Liver (tissue), 9 donors: Measurements from ENCODE around the gene ABTB2. TPM values are rescaled to one million over a fixed set of nuclear protein-coding genes. Genes with fewer than 3 reads are reported as not detected.

Source experiments
- DNase-seq: peaks from one replicate; pipeline ENCODE4 v3.0.0-alpha.2; 2017; ENCODE audit warnings: low spot score
- H3K27ac ChIP-seq, 2 donors: one replicate each; pipeline ENCODE4 v1.7.0; 2013; ENCODE audit warnings: inconsistent platforms in 2 of 2, low read length in 2 of 2, control low read depth in 1 of 2, low read depth in 1 of 2, mild to moderate bottlenecking in 1 of 2
- H3K27me3 ChIP-seq, 4 donors: one replicate each; pipeline versions ENCODE4 v1.6.1 to v1.7.0; 2013; ENCODE audit warnings: low read length in 3 of 4, inconsistent platforms in 1 of 4, mild to moderate bottlenecking in 1 of 4, moderate library complexity in 1 of 4; ENCODE audit not compliant: control insufficient read depth in 4 of 4, insufficient read depth in 4 of 4
- H3K36me3 ChIP-seq, 4 donors: one replicate each; pipeline versions ENCODE4 v1.6.1 to v1.7.0; 2013; ENCODE audit warnings: low read length in 3 of 4, mild to moderate bottlenecking in 3 of 4, low read depth in 1 of 4, moderate library complexity in 1 of 4; ENCODE audit not compliant: control insufficient read depth in 4 of 4, insufficient read depth in 3 of 4
- H3K4me1 ChIP-seq, 4 donors: one replicate each; pipeline versions ENCODE4 v1.6.1 to v1.7.0; 2013; ENCODE audit warnings: low read length in 3 of 4, mild to moderate bottlenecking in 3 of 4, moderate library complexity in 1 of 4; ENCODE audit not compliant: control insufficient read depth in 4 of 4, insufficient read depth in 4 of 4
- H3K4me3 ChIP-seq, 3 donors: one replicate each; pipeline versions ENCODE4 v1.6.1 to v1.7.0; 2013; ENCODE audit warnings: low read length in 3 of 3, control low read depth in 1 of 3, low read depth in 1 of 3, mild to moderate bottlenecking in 1 of 3
- H3K9ac ChIP-seq, 2 donors: one replicate each; pipeline ENCODE4 v1.7.0; 2013; ENCODE audit warnings: low read length in 2 of 2, mild to moderate bottlenecking in 2 of 2, moderate library complexity in 2 of 2, control low read depth in 1 of 2, low read depth in 1 of 2
- H3K9me3 ChIP-seq, 4 donors: one replicate each; pipeline versions ENCODE4 v1.6.1 to v1.7.0; 2013; ENCODE audit warnings: low read length in 3 of 4; ENCODE audit not compliant: control insufficient read depth in 4 of 4
- ATF3 ChIP-seq: IDR thresholded peaks from 2 replicates; pipeline ENCODE4 v1.6.1; 2016; ENCODE audit warnings: antibody characterized with exemption
- EGR1 ChIP-seq, 2 donors: IDR thresholded peaks; 2 replicates each; pipeline ENCODE4 v1.6.1; 2016 to 2018; ENCODE audit warnings: antibody characterized with exemption in 2 of 2, low read depth in 2 of 2
- FOXA1 ChIP-seq: IDR thresholded peaks from 2 replicates; pipeline ENCODE4 v1.6.1; 2016; ENCODE audit warnings: antibody characterized with exemption
- FOXA2 ChIP-seq: IDR thresholded peaks from 2 replicates; pipeline ENCODE4 v1.6.1; 2016; ENCODE audit warnings: antibody characterized with exemption
- HNF4A ChIP-seq, 2 donors: conservative IDR thresholded peaks; 2 replicates each; pipeline ENCODE4 v1.6.1; 2016; ENCODE audit warnings: antibody characterized with exemption in 2 of 2, mild to moderate bottlenecking in 2 of 2
- JUND ChIP-seq, 2 donors: IDR thresholded peaks; 2 replicates each; pipeline ENCODE4 v1.6.1; 2016; ENCODE audit warnings: antibody characterized with exemption in 2 of 2
- RAD21 ChIP-seq, 2 donors: IDR thresholded peaks; 2 replicates each; pipeline ENCODE4 v1.6.1; 2016; ENCODE audit warnings: antibody characterized with exemption in 2 of 2, mild to moderate bottlenecking in 2 of 2
- RXRA ChIP-seq, 2 donors: IDR thresholded peaks; 2 replicates each; pipeline ENCODE4 v1.6.1; 2017 to 2018; ENCODE audit warnings: antibody characterized with exemption in 2 of 2, mild to moderate bottlenecking in 1 of 2
- SP1 ChIP-seq: IDR thresholded peaks from 2 replicates; pipeline ENCODE4 v1.6.1; 2018; ENCODE audit warnings: antibody characterized with exemption, mild to moderate bottlenecking
- YY1 ChIP-seq: IDR thresholded peaks from 2 replicates; pipeline ENCODE4 v1.6.1; 2016; ENCODE audit warnings: antibody characterized with exemption, mild to moderate bottlenecking
- WGBS: extraction: QIAGEN DNeasy Blood & Tissue Kit; methylation state at CpG from one replicate; pipeline ENCODE4 v1.1.7; 2013; 5-methylcytosine and 5-hydroxymethylcytosine counted together
- polyA plus RNA-seq, 2 donors: library from polyadenylated mRNA; stranded (reverse) in 1 of 2; unstranded in 1 of 2; fragments of 200-250 nt in 1 of 2; fragments of >200 nt in 1 of 2; fragmentation: Nextera tagmentation in 1 of 2; extraction: Ambion mirVana in 1 of 2; gene quantifications; one replicate each; pipeline versions ENCODE4 v1.2.1 to v1.2.3, GENCODE V29; 2013 to 2015
- total RNA-seq, 2 donors: library from RNA; depleted of rRNA; stranded (reverse); fragments of >200 nt; gene quantifications; one replicate each; pipeline ENCODE4 v1.2.3, GENCODE V29; 2014
- TF ChIP-seq, protein P1 (sequence below): IDR thresholded peaks from 2 replicates; pipeline ENCODE4 v1.6.1; 2016; ENCODE audit warnings: antibody characterized with exemption
- TF ChIP-seq, protein P2 (sequence below): IDR thresholded peaks from 2 replicates; pipeline ENCODE4 v1.6.1; 2016; ENCODE audit warnings: antibody characterized with exemption
- TF ChIP-seq, protein P3 (sequence below): fragments of 150-350 bp; IDR thresholded peaks from 2 replicates; pipeline ENCODE4 v1.5.1; 2017; ENCODE audit warnings: improper control_type of control experiment, low read depth, low read length; ENCODE audit not compliant: missing input control
- donor health status: healthy.
- donor health status: healthy.
- donor health status: healthy.
- donor health status: healthy.
- donor health status: healthy.

The ABTB2 gene
- total and polyA plus RNA-seq, 4 donors, result 2.4 to 8.9 (median 6.1) TPM

DNA sequence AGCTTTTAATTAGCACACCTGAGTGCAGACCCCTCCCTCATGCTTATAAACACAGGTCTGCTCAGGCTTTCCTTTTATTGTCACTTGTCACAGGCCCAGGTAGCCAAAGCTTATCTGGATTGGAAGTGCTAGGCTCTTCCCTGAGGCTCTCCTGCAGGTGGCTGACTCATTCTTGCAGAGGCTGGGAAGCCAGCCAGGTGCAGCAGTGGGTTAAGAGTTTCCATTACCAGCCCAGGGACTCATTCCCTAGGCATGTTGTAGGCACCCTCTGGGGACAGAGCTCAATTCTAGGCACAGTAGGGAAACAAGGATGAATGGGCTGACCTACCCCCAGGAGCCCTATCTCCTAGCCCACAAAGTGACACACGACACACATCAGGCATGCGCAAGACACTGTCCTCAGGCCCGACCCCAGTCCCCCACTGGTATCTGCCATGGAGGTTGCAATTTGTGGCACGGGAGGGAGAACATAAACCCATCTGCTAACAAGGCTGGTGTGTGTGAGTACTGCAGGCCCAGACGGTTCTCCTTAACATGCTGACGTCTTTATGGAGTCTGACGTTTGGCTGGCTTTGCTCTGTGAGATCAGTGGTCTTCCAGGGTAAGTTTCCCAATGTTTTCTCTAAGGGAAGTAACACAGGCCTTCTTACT is 94.2 kb downstream of the ABTB2 start:
- WGBS, result 93% methylated on average over 7 of the region's 7 CpGs
- Histone ChIP-seq H3K9me3 (no peaks in the 10 kb centered on the region), H3K4me1 (peaks cover 4 to 18% (median 11%) of the 10 kb centered on the region in 4 donors), H3K36me3 (no peaks in the 10 kb centered on the region), H3K27ac (peak overlapping the region; percentile 39 to 52), H3K4me3 (no peak overlapping the region), H3K9ac (no peak overlapping the region), H3K27me3 (no peaks in the 10 kb centered on the region)
- TF ChIP-seq, protein P1, sequence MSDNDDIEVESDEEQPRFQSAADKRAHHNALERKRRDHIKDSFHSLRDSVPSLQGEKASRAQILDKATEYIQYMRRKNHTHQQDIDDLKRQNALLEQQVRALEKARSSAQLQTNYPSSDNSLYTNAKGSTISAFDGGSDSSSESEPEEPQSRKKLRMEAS, result no peak
- TF ChIP-seq SP1, result peak; percentile 25
- peak; percentile 48 to 73 for TF ChIP-seq RXRA (IDR thresholded peaks at IDR 0.05)
- TF ChIP-seq, protein P2, sequence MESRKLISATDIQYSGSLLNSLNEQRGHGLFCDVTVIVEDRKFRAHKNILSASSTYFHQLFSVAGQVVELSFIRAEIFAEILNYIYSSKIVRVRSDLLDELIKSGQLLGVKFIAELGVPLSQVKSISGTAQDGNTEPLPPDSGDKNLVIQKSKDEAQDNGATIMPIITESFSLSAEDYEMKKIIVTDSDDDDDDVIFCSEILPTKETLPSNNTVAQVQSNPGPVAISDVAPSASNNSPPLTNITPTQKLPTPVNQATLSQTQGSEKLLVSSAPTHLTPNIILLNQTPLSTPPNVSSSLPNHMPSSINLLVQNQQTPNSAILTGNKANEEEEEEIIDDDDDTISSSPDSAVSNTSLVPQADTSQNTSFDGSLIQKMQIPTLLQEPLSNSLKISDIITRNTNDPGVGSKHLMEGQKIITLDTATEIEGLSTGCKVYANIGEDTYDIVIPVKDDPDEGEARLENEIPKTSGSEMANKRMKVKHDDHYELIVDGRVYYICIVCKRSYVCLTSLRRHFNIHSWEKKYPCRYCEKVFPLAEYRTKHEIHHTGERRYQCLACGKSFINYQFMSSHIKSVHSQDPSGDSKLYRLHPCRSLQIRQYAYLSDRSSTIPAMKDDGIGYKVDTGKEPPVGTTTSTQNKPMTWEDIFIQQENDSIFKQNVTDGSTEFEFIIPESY, result no peak
- TF ChIP-seq JUND (IDR thresholded peaks at IDR 0.05), result peak; percentile 94 to 97
- peak; percentile 34 to 48 for TF ChIP-seq RAD21 (IDR thresholded peaks at IDR 0.05)
- peak; percentile 87 for TF ChIP-seq ATF3
- TF ChIP-seq EGR1 (IDR thresholded peaks at IDR 0.05; ENCODE audit: low read depth in 2 of 2), result peak in 1 of 2 donors; percentile 79
- TF ChIP-seq FOXA1, result peak; percentile 12
- TF ChIP-seq, protein P3, sequence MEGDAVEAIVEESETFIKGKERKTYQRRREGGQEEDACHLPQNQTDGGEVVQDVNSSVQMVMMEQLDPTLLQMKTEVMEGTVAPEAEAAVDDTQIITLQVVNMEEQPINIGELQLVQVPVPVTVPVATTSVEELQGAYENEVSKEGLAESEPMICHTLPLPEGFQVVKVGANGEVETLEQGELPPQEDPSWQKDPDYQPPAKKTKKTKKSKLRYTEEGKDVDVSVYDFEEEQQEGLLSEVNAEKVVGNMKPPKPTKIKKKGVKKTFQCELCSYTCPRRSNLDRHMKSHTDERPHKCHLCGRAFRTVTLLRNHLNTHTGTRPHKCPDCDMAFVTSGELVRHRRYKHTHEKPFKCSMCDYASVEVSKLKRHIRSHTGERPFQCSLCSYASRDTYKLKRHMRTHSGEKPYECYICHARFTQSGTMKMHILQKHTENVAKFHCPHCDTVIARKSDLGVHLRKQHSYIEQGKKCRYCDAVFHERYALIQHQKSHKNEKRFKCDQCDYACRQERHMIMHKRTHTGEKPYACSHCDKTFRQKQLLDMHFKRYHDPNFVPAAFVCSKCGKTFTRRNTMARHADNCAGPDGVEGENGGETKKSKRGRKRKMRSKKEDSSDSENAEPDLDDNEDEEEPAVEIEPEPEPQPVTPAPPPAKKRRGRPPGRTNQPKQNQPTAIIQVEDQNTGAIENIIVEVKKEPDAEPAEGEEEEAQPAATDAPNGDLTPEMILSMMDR, result no peak
- TF ChIP-seq HNF4A (conservative IDR thresholded peaks at IDR 0.05), result peak in 1 of 2 donors; percentile 32
- DNase-seq, result no peak

GRCh38 chr11:34262531-34263081 is 95.2 kb downstream of the ABTB2 start:
- peaks cover 4 to 18% (median 11%) of the 10 kb centered on the region in 4 donors for H3K4me1 ChIP-seq
- 60% methylated on average over 8 of the region's 8 CpGs for WGBS
- H3K27me3 ChIP-seq, result no peaks in the 10 kb centered on the region
- DNase-seq, result no peak
- no peak overlapping the region for H3K4me3 ChIP-seq
- no peaks in the 10 kb centered on the region for H3K36me3 ChIP-seq
- peak overlapping the region; percentile 39 to 47 for H3K27ac ChIP-seq
- H3K9me3 ChIP-seq, result no peaks in the 10 kb centered on the region
- no peak overlapping the region for H3K9ac ChIP-seq
- TF ChIP-seq SP1, result peak; percentile 32
- TF ChIP-seq ATF3, result no peak
- no peak for TF ChIP-seq FOXA2
- peak in 1 of 2 donors; percentile 34 for TF ChIP-seq RAD21 (IDR thresholded peaks at IDR 0.05)
- no peak for TF ChIP-seq EGR1 (IDR thresholded peaks at IDR 0.05; ENCODE audit: low read depth in 2 of 2)
- TF ChIP-seq, protein P1, result peak; percentile 27
- TF ChIP-seq, protein P2, result no peak
- TF ChIP-seq RXRA (IDR thresholded peaks at IDR 0.05), result peak; percentile 76 to 77
- peak; percentile 31 for TF ChIP-seq YY1
- TF ChIP-seq HNF4A (conservative IDR thresholded peaks at IDR 0.05), result peak; percentile 46 to 67
